Measurements from ENCODE around the gene CRYGN.

Gene CRYGN

DNA sequence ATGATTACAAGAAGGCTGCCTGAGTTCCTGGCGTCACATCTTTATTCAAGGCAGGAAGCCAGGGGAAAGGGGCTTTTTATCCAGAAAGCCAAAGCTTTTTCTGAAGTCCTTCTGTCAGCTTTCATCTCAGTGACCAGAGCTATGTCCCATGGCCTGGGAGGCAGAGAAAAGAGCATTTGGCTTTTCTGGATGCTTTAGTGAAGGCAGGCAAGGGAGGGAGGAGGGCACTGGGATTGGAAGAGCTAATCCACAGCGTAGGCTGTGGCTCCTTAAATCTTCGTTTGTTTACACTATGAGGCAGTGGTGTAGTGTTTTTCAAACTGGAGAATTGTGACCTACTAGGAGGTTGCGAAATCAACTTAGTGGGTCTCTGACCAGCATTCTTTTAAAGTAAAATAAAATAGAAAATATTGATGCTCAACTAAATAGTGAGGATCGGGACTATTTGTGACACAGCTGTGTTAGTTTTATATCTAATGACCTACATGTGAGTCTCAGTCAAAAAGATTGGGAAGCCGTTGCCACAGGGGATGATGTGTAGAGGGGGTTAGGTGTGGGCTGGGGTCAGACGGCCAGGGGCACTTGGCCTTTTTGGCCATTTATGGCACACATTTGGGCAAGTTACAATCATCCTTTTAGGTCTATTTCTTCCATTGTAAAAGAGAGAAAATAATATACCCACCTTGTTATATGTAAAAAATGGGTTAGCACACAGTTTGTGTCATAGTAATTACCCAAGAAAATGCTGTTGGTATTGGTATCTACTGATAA lies 14.1 kb downstream of the CRYGN start:
- DNase-seq: no peak

DNA sequence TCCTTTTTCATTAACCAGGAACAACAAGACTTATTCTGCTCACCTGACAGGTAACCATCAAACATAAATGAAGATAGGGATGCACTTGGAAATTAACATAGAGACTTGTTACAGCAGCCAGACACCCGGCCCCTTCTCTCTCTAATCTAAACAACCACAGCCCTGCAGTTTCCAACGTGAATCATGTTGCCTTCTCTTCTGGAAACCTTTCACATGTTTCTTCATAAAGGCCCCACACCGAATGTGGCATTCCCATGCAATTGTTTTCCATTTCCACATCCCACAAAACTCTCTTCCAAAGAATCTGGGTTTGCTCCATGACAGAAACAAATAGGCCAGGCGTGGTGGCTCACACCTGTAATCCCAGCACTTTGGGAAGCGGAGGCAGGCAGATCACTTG lies 15.1 kb downstream of the CRYGN start:
- DNase-seq: no peak

DNA sequence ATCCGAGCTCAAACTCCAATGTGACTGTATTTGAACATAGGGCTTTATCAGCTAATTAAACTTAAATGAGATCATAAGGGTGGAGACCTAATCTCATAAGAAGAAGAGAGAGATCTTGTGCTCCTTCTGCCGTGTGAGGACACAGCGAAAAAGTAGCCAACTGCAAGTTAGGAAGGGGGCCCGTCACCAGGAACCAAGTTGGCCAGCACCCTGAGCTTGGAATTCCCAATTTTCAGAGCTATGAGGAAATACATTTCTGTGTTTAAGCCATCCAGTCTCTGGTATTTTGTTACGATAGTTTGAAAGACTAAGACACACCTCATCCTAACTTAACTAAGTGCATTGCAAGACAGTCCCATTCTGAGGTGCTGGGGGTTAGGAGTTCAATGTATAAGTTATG lies 16.0 kb downstream of the CRYGN start:
- DNase-seq: no peak

DNA sequence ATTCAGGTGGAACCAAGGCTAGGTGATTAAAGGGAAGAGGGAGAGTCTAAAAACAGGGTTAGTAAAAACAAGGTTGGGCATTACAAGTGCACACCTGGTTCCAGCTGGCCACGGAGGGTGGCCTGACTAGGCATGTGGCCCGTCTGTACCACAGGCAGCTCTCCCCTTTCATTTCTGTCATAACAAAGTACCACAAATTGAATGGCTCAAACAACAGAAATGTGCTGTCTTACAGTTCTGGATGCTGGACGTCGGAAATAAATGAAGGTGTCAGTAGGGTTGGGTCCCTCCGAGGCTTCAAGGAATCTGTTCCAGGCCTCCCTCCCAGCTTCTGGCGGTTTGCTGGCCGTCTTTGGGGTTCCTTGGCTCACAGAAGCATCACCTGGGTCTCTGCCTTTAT lies 16.7 kb downstream of the CRYGN start:
- DNase-seq: no peak

DNA sequence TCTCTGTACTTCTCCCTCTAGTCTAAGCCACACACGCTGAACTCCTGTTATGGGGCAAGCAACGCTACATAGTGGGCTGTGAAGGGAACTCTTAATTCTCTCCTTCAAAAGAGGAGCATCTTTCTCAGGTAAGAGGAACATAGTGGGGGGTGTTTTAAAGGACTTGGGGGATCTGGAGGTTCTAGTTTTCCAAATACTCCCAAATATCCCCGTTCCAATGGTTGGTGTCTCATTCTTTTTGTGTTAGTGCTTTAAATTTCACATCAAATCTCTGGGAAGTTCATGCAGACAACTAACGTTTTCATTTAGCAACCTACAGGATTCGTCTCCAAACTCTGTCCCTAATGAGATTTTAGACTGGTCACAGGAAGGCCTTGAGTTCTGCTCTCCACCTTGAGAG lies 17.7 kb downstream of the CRYGN start:
- DNase-seq: no peak

DNA sequence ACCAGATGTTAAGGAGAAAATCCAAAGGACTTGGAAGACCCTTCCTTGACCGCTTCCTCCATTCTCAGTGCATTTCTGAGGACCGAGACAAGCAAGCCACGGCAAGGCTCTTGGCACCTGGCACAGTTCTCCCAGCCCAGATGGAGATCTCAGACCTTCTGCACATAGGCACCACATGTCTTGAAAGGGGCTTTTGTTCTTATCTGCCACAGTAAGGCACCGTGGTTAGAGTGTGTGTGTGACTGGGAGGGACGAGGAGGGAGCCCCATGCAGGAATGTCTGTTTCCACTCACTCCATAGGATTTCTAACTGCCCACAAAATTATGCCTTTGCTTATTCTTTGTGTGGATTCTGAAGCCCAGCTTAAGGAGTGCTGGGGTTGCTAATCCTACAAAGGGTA lies 19.8 kb downstream of the CRYGN start:
- DNase-seq: no peak

DNA sequence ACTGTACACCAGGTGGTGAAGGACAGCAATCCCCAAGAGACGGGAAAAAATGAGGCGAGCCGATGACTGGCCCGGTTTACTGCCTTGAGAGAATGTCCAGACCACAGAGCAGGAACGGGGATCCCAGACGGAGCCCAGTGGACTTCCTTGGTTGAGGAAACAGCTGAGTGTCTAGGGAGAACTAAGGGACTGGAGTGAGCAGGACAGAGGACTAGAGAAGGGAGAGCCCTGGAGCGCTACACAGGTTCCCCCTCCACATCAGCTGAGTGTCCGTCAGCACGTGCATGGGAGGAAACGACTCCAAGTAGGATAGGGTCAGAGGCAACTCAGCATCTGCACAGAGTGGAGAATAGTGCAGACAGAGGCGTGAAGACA lies 23.0 kb downstream of the CRYGN start:
- no peak for DNase-seq

DNA sequence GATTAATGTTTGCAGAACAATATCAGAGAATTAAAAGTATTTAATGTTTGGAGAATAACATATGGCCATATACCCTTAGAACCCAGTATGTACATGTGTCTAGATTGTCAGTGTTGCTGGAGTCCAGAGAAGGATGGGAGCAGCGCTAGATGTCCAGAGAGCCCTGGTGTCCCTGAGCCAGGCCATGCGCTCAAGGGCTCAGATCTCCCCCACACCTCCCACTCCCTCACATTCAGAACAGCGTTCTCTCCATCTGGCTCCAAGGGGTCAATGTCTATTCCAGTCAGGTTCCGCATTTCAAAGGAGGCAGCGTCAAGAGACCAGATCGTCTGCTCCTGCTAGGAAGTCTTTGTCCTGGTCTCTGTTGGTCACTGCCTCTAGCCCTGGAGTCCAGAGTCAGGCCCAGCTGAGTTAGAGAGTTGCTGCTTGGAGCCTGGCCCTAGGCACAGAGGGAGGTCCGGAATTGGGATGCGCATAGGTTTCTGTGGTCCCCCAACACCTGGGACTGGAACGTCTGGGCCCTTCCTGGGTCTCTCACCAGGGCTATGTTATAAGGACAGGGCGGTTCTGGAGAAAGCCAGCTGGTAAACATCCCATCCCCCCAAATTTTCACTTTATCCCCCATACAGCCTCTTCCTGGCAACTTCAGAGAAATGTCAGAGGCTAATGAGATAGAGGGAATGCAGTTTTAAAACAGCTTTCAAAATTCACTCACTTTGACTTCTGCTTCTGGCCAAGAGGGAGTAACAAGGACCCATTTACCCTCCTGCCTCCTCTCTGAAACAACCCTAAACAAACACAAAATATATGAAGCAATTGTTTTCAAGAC lies 23.6 kb downstream of the CRYGN start:
- no peak for DNase-seq

DNA sequence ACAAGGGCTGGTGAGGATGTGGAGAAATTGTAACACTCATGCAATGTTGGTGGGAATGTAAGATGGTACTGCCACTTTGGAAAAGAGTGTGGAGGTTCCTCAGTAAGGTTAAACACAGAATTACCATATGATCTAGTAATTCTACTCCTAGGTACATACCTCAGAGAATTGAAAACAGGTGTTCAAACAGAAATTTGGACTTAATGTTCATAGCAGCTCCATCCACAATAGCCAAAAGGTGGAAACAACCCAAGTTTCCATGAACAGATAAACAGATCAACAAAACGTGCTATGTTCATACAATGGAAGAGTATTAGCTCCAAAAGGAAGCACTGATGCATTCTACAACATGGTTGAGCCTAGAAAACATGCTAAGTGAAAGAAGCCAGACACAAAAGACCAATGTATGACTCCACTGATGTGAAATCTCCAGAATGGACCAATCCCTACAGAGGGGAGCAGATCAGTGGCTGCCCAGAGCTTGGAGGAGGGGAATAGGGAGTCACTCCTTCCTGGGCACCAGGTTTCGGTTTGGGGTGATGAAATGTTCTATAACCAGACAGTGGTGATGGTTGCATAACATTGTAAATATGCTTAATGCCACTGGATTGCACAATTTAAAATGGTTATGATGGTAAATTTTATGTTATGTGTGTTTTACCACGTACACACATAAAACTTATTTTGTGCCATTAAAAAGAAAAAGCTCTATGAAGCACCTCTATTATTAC lies 24.4 kb downstream of the CRYGN start:
- DNase-seq: no peak

DNA sequence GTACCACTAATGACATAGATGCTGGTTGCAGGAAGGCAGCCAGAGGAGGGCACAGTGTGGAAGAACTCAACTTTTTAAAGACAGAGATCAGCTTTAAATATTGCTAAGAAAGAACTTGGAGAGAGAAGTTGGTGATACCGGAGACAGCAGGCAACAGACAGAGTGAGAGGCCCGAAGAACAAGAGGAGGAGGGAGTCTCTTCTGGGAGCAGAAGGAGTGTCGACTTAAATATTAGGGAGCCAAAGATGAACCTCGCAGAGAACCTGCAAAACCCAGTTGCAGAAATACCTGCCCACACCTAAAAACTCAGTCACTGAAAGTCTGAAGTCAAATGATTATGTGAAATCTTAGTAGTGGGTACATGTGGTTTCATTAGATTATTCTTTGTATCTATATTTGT lies 26.7 kb downstream of the CRYGN start:
- DNase-seq: no peak

DNA sequence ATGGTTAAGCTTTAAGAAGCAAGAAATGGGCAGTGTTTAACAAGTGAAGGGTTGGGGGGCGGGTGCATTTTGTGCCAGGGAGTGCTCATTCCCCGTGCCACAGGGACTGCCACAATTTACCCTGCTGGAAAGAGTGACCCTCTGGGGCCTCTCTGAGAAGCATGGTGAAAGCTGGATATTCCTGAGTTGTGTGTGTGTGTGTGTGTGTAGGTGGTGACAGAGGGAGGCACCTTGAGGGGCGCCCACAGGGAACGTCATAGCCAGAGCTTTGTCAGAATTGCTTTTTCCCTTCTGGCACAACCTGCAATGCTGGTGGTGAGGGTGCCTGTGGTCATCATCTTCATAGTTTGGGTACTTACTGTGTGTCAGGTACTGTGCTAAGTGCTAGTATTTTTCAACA lies 27.6 kb downstream of the CRYGN start:
- DNase-seq: no peak

DNA sequence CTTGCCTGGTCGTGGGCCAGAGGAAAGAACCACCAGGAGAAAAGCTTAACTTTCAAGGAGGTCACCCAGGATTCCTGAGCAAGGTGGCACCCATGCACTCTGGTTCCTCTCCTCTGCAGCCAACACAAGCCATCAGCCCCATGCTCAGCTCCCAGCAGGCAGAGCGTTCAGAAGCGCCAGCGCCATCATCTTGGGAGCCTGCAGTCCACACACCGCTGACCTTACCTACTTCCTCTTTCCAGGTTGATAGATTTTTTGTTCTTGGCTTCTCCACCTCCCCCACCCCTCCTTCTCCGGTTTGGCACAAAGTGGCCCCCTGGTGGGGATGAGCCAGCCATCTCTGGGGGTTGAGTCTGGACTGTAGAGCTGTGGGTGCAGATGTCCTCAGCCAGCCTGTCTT lies 28.4 kb downstream of the CRYGN start:
- DNase-seq: no peak

DNA sequence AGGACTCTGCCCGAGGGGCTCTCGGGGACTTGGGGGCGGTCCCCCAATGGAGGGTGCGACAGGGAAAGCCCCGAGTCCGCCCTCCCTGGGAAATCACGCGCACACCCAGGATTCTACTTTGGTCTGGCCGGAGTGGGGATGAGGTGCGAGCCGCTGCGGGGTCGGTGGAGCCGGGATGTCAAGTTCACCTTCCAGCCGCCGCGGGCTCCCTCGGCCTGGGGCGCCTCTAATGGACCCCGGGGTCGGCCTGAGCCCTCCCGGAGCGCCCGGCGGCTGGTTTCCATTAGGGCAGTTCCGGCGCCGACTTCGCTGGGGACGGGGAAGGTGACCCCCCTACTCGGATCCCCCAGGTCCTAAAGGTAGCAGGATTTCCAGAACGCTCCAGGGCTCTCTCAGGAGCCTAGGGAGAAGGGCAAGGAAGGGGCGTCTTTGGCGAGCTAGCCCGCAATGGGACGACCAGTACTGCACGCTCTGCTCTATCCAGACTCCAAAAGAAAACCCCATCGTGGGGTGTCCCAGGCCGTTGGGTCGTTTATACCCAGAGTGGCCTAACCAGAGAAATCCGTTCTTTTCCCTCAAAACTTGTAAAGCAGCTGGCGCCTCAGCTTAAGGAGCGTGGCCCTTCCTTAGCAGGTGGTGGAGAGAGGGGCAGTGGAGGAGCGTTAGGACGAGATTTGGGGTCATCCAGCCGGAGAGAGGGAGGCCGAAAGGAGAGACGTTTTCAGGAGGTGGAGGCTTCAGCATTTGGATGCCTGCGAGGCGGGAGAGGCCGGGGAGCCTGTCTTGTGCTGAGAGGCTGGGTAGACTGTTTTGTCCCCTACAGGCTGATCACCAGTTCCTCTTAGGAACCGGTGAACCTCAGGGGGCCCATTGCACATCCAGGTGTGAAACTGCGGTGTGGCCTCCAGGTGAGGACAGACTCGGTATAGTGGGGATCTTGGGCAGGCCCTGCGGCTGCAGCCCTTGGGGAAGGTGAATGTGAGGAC lies 29.2 kb downstream of the CRYGN start:
- peak in 2 of 5 donors; percentile 26 to 28 for DNase-seq

DNA sequence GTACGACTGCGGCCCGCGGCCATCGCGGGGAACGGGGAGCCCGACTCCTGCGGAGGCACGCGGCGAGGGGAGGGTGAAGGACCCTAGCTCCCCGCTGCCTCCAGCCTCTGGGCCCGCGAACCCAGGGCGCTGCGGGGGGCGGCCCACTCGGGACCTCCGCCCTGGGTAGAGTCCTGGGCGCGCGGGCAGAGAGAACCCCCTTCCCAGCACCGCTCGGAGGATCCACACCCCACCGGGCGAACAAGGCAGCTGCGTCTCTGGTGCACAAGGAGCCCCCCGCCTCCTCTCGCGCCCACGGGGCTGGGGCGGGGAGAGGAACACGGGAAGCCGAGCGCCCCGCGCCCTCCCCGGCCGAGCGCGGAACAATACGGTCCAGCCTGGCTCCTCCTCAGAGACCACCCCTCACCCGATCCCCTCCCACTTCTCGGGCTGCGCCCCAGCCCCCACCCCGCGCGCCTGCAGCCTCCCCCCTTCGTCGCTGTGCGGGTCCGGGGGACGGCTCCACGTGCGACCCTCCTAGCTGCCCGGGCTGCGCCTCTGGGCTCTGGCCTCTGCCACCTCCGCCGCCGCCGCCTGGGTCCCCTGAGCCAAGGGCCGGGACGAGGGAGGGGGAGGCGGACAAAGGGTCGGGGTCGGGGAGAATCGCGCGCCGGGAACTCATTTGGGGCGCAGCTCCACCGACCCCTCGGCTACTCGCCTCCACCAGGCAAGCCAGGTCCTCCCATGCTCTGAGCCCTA lies 30.1 kb downstream of the CRYGN start, which contains the start of gene WDR86:
WDR86 (minus strand) TSS at position 372 of the 738 bp plus-strand sequence. CDS start 449 bp downstream, outside the sequence.
- peak in 2 of 5 donors; percentile 13 to 31 for DNase-seq

DNA sequence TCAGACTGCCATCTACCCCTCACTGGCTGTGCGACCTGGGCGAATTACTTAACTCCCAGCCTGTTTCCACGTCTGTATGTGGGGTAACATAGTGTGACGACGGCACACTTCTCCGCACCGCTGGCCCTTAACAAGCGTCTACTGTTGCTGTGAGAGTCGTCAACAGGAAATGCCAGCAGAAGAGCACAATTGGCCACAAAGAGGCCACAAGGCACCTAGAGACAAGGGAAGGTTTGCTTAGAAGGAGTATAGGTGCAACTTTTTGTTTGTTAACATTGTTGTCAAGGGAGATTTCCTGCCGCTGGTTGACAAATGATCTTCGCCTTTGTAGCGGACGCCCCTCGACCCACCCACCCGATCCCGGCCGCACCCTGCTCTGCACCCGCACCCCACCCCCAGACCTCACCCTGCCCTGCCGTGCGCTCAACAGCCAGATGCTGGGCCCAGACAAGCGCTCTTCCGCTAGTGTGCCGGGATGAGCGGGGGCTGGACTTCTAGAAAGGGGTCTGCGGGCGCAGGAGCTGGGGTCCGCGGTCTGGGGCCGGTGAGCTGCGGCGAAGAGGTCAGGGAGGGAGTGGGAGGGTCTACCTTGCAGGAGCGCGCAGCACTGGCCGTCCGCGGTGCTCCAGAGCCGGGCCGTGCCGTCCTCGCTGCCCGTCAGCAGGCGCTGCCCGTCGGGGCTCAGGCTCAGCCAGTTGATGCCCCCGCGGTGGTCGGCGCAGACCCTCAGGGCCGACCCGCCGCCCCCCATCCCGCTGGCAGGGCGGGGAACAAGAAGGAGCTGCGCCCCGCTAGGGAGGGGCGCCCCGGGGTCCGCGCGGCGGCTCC lies 30.9 kb downstream of the CRYGN start:
- peak; percentile 54 to 78 (median 70) for DNase-seq

DNA sequence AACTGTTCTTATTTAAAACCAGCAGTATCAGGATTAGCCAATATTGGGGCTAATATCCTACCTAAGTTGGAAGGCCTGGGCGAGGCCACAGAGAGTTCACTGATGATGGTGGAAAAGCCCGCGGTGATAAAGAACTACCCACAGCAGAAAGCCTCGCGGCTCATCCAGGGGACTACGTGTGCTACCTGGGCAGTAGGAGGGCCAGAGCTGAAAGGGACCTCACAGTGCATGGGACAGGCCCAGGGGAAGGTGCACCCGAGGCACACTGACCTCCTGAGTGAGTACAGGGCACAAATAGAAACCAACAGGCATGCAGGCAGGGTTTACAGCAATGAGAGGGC lies 31.5 kb downstream of the CRYGN start:
- no peak for DNase-seq

DNA sequence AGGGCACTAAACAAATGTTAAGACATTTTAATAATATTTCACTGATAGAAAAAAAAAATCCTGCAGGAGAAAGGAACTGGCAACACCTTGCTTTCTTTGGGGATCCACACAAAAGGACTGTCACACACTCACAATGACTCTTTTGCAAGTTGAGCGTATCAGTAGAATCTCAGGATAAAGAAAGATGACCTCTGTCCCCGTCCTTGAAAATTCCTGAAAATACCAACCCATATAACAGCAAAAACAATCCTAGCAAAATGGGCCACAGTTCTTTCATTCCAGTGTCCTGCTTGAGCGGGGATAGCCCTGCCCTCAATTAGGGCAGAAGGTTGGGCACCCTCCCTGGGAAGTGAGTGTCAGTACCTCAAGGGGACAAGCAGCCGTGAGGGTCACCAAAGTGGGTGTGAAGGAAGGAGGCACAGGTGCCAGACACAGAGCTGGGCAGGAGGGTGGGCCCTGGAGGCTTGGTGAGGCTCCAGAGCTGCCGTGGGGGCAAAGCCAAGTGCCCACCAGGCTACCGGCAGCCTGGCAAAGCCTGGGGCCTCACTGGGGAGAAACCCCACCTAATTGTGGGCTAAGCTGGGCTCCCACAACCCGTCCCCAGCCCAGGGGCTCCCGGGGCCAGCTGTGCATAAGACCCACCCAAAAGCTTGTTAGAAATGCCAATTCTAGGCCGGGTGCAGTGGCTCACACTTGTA lies 32.9 kb downstream of the CRYGN start:
- no peak for DNase-seq

DNA sequence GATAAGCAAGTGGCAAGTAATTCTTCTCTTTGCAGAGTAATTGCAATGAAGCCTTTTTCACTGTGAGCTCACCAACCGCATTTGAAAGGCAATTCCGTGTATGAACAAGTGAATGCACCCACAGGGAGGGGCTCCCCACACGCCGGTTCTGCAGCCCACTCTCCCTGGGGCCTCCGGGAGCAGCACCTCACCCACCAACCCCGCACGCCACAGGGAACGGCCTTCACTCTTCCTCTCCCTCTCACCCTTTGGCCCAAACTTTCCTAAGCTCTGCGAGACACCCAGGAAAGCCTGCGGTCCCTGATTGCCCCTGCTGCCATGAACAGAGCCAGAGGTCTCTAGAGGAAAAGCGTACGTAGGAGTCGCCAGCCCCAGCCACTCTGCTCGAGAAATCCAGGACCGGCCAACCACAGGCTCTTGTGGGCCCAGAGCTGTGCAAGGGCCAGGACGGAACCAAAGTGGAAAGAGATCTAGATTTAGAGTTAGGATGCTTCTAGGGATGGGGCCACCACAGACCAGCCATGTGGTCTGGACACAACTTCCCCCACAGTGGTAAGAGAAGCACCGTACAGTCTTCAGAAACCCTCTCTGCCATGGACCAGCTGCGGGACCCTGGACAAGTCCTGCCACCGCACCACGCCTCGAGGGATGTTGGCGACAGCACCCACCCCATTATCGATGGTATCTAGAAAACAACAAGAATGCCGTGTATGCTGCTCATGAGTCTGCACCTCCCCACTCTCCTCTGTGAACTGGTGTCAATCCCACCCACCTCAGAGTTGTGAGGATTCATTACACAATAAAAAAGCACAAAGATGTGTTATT lies 33.7 kb downstream of the CRYGN start:
- DNase-seq: no peak

DNA sequence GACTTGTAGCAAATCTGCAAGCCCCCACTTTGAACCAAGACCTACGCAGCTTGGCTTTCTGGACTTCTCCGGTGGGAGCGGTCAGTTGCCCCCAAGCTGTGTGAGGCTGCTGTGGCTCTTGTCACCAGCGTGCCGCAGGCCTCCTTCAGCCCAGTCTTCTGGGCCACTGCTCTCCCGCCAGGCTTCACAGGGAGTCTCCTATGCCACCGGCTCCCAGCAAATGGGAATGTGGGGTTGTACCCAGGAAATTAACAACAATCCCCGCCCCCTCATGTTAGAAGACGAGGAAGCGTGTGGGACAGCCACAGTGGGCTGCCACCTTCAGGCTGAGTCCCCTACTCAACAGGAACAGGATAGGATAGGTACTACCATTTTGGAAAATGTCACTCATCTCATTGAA lies 34.4 kb downstream of the CRYGN start:
- no peak for DNase-seq

Measured in T-helper 1 cell (primary cell).